ENCODE data around the gene ERRFI1.

Gene ERRFI1

GRCh38 chr1:8018492-8019228, 7.4 kb downstream of the ERRFI1 start:
- DNase-seq, result no peak

GRCh38 chr1:8017495-8018197, 8.5 kb downstream of the ERRFI1 start:
- no peak for DNase-seq

- DNase-seq, result no peak
Observed at GRCh38 chr1:8016895-8017241, 9.2 kb downstream of the ERRFI1 start.

- no peak for DNase-seq
Observed at GRCh38 chr1:8016210-8016894, 9.8 kb downstream of the ERRFI1 start.

GRCh38 chr1:8015809-8016165, 10.3 kb downstream of the ERRFI1 start:
- no peak for DNase-seq

GRCh38 chr1:8015036-8015808, 10.9 kb downstream of the ERRFI1 start:
- DNase-seq, result peak in 3 of 5 donors; percentile 25 to 50 (median 42)

GRCh38 chr1:8014381-8014988, 11.6 kb downstream of the ERRFI1 start:
- no peak for DNase-seq

- no peak for DNase-seq
Observed at GRCh38 chr1:8013800-8014199, 12.3 kb downstream of the ERRFI1 start.

GRCh38 chr1:8013399-8013798, 12.7 kb downstream of the ERRFI1 start:
- DNase-seq, result no peak

- no peak for DNase-seq
Observed at GRCh38 chr1:8012955-8013354, 13.2 kb downstream of the ERRFI1 start.

GRCh38 chr1:8011923-8012858, 13.9 kb downstream of the ERRFI1 start:
- DNase-seq, result no peak

GRCh38 chr1:8011016-8011415, 15.1 kb downstream of the ERRFI1 start:
- no peak for DNase-seq

- no peak for DNase-seq
Observed at GRCh38 chr1:8010080-8010664, 15.9 kb downstream of the ERRFI1 start.

GRCh38 chr1:8009043-8010002, 16.8 kb downstream of the ERRFI1 start:
- no peak for DNase-seq

- no peak for DNase-seq
Observed at GRCh38 chr1:8006037-8006963, 19.8 kb downstream of the ERRFI1 start.

GRCh38 chr1:8004803-8005573, 21.1 kb downstream of the ERRFI1 start:
- no peak for DNase-seq

- no peak for DNase-seq
Observed at GRCh38 chr1:8004113-8004802, 21.9 kb downstream of the ERRFI1 start.
